Activated T-cell treated with anti-CD3 and anti-CD28 coated beads for 24 hours (primary cell): Measurements from ENCODE around the gene RNF130.
A peak's percentile ranks its signal among the peaks of the same experiment; 100 is the strongest.

Experiments
- DNase-seq: peaks from one replicate; pipeline ENCODE4 v3.0.0-alpha.2; 2020; ENCODE audit warnings: low read depth

RNF130 gene

DNA sequence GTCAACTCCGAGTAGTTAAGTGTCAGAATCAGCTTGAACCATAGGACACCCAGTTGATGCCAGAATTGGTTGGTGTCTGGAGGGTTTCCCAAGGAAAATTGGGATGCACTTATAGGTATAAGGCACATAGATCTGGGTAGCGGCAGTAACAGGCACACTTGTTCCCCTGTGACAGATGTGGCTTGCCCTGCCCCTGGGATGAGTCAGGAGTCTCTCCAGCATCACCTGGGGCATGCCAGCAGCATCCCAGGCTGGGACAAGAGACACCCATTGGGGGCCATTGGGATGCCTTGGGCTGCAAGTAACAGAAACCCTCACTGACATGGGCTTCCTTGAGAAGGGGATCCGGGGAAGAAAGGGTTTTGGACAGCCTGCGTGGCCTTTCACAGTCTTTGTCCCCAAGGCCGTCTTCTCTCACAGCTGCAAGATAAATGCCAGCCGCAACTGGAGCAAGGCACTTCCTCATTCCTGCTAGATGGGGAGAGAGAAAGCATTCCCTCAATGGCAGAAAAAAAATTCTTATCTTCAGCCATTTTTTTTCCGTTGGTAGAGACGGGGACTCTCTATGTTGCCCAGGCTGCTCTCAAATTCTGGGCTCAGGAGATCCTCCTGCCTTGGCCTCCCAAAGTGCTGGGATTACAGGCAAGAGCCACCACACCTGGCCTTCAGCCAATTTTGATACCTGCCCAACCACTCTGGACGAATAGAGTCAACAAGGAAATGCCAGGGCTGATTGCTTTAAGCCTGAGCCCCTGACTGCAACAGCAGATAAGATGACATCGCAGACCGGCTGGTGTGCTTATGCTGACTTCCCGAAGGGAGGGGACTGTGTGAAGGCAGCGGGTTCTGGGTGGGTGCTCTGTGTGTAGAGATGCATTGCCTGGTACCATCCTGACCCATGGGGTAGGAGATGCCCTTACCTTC, 13.3 kb upstream of the RNF130 start:
- DNase-seq, result no peak

DNA sequence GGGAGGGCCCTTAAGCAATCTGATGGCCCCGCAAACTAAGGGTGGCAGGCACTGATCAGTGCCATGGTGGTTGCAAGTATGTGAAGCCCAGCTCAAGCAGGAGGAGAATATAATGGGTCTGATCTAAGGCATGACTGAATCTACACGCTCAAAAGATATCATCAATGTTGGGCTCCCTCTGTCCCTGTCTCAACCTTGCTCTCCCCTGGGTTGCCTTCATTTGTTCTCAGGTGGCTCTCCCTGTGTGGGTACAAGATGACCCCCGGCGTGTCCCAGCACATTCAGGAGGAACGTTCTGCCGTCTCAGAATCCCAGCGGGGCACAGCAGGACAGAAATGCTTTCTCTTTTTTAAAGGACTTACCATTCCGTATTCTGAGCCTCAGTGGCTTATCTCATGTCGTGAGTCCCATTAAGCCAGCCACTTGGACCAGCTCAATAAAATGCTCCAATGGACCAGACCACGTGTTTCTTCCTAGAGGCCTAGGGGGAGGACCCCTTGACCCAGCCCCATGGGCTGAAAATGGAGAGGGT, 12.0 kb upstream of the RNF130 start:
- no peak for DNase-seq

DNA sequence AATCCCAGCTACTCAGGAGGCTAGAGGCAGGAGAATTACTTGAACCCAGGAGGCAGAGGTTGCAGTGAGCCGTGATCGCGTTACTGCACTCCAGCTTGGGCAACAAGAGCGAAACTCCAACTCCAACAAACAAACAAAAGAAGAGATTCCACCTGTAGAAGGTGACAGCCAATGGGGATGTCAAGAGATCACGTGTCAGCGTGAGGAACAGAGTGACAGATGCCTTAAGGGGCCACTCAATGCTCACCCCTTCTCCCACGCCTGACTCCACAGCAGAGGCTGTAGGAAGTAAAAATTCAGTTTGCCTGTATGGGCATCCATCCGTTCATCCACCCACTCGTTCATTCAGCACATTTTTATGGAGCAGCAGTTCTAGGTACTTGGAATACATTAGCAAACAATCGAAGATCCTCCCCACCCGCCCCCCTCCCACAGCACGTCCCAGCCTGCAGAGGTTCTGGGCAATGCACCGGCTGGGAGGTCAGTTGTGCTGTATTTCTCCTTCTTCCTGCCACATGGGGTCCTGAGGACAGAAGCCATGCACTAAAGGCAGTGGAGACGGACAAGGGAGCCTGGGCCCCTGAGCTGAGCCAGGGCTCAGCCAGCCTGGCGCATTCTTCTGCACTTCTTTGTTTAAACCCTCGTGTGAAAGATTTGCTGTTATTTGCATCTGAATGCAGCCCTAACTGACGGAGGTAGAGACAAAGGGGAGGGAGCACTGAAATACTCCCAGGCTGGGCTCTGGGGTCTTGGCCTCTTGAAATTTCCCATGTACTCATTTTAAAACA, 11.3 kb upstream of the RNF130 start:
- no peak for DNase-seq

DNA sequence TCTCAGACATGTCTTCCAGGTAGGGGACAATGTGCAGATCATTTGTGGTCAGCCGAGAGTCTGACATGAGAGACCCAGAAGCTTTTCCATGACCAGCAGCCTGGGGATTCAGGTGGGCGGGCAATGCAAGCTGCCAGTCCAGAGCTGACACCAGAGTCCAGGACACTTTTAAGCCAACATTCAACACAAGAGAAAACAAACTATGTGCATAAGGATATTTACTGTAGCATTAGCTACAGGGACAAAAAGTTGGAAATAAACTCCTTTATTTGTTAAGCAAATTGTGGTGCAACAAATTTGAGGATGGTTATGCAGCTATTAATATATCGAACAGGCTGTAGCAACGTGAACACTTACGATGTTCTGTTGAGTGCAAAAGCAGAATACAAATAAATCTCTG, 9.9 kb upstream of the RNF130 start:
- no peak for DNase-seq

DNA sequence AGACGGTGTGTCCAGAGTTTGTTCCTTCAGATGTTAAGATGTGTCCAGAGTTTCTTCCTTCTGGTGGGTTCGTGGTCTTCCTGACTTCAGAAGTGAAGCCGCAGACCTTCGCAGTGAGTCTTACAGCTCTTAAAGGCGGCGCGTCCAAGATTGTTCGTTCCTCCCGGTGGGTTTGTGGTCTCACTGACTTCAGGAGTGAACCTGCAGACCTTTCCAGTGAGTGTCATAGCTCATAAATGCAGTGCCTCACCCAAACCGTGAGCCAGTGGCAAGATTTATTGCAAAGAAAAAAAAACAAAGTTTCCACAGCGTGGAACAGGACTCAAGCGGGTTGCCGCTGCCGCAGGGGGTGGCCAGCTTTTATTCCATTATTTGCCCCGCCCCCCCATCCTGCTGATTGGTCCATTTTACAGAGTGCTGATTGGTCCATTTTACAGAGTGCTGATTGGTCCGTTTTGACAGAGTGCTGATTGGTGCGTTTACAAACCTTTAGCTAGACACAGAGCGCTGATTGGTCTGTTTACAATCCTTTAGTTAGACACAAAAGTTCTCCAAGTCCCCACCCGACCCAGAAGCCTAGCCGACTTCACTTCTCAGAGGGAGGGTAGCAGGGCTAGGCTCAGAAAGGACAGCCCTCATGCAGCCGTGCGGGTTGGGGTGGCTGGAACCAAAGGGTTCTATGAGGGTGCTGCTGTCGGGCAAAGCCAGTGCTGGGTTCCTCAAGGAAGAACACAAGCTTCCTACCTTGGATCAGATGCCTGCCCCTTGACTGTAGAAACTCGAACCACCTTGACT, 9.1 kb upstream of the RNF130 start:
- DNase-seq, result peak; percentile 41

DNA sequence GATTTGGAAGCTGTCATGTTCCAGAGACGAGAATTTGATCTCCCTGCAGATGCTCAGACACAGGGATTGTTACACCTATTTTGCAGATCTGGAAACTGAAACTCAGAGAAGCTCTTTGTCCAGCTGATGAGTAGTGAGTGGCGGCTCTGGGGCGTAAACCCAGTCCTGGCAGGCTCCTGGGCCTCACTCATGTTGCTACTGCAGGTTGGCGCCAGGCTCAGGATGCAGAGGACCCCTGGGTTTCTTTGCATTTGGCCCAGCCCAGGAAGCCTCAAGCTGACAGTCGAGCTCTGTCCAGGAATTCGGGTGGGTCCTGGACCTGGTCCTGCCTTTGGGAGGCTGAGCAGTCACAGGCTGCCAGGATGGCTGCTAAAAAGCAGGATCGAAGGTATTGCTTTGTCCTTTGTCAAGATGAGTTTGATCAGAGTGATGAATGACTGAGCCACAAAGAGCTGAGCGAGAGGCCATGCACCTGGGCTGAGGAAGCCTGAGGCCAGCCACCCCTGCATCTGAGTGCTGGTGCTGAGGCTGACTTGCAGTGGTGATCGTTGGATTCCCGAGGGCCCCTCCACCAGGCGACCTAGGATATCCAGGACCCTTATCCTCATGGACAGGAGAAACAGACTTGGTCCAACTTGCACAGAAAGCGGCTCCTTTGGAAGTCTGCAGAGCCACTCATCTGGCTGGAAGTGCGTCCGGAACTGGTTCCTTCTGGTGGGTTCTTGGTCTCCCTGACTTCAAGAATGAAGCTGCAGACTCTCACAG, 8.3 kb upstream of the RNF130 start:
- DNase-seq, result no peak

DNA sequence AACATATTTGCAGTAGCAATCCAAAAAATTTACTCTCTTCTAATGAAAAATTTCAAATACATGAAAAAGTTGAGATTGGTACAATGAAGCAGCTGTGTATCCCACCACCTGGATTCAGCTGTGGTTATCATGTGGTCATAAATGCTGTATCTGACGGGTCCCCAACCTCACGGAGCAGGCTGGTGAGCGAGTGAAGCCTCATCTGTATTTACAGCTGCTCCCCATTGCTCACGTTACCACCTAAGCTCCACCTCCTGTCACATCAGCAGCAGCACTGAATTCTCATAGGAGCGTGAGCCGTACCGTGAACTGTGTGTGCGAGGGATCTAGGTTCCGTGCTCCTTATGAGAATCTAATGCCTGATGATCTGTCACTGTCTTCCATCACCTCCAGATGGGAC, 6.8 kb upstream of the RNF130 start:
- no peak for DNase-seq

DNA sequence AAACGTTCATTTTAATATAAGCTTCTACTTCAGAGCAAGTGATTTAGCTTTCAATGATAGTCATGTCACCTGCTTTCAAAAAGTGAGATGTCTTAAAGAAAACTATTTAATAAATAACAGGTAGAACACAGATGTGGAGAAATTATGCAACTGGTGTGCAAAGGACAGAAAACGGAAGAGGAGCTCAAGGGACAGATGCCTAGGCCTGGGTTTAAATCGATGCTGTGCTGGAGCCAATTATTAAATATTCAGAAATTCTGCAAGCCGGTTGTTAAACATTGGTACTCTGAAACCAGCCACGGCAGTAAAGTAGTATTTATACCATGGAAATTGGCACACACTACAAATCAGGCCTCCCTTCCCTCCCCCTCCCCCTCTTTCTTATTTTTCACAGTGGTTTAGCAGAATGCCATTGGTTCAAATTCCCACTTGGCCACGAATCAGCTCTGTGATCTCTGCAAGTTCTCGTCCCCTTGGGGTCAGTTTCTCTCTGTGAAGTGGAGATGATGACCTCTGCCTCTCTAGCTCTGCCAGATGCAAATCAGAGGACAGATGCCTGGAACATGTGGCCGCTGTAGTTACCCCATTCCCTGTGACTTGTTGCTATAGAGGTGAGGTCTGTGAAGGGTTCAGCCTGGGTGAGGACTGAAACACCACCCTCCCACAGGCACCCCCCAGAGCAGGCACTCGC, 6.2 kb upstream of the RNF130 start:
- DNase-seq, result no peak

DNA sequence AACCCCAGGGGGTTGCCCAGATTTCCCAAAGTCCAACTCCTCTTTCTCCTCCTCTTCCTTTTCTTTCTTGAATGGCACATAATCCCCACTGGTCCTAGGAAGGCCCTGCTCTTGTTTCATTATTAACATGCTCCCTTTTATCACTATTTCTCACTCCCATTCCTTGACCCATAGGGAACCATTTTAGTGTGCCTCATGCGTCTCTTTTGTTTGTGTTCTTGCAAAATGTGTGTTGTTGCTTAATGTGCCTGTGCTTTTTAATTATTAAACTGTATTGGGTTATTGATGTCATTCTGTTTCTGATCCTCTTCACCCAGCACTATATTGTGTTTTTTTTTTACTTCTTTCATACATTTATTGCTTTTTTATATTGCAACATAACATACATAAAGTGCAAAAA, 4.1 kb upstream of the RNF130 start:
- DNase-seq, result no peak

DNA sequence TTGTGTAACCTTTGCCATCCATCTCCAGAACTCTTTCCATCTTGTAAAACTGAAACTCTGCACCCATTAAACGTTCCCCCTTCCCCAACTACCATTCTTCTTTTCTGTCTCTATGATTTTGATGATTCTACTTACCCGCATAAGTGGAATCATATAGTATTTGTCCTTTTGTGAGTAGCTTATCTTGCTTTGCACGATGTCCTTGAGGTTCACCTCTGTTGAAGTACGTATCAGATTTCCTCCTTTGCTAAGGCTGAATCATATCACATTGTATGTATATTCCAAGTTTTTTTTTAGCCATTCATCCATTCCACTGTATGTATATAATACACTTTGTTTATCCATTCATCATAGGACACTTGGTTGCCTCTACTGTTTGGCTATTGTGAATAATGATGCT, 2.9 kb upstream of the RNF130 start:
- no peak for DNase-seq

DNA sequence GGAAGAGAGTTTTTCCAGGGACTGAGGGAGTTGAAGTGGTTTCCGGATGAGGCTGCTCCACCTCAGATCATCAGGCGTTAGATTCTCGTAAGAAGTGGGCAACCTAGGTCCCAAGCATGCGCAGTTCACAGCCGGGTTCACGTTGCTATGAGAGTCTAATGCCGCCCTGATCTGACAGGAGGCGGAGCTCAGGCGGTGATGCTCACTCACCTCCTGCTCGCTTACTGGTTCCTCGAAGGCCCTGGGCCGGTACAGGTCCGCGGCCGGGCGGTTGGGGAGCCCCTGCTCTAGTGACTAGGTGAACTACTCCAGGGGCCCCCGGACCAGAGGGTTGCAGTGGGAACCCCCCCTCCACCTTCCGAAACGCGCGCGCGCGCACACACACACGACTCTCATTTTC, 997 bp upstream of the RNF130 start:
- no peak for DNase-seq

DNA sequence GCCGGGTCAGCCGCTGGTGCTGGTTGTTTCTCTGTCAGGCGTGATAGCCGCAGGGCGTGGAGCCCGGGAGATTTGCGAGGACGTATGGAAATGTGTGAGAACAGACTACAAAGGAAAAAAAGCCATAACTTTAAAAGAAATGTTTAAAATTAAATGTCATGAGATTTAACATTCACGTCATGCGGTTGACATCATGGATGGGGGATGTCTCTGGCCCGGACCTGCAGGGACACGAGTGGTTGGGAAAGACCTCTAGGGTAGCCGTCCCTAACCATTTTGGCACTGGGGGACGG, 643 bp upstream of the RNF130 start:
- DNase-seq, result no peak

DNA sequence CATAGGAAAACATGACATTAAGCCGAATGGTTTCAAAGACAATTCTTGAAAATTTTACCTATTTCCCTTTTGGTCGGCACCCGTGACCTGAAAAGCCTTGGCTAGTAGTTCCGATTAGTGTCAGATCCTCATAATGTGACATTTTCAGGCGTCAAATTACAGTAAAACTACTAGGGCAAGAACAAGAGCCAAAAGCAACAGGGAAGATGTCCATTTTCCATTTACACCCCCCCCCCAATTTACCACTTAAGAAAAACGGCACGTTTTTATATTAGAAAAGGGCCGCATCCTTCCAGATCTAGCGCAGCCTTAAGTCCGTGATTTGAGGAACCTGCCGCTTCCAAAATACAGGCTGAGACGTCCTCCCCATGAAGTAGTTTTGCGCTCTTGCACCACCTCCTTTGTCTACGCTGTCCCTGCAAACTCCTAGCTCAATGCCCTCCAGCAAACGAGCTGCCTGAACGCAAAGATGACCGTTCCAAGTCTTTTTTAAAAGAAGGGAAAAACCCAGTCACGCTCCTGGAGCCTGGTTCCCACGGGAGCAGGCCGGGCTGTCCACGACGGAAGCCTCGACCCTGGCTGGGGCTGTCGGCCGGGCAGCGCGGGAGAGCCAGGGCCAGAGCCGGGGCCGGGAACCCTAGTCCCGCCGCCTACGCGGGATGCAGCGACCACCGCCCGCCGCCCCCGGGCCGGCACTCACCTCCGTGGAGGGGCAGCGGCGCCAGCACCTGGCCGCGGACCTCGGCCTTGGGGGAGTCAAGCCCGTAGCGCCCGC, 616 bp downstream of the RNF130 start:
- no peak for DNase-seq

DNA sequence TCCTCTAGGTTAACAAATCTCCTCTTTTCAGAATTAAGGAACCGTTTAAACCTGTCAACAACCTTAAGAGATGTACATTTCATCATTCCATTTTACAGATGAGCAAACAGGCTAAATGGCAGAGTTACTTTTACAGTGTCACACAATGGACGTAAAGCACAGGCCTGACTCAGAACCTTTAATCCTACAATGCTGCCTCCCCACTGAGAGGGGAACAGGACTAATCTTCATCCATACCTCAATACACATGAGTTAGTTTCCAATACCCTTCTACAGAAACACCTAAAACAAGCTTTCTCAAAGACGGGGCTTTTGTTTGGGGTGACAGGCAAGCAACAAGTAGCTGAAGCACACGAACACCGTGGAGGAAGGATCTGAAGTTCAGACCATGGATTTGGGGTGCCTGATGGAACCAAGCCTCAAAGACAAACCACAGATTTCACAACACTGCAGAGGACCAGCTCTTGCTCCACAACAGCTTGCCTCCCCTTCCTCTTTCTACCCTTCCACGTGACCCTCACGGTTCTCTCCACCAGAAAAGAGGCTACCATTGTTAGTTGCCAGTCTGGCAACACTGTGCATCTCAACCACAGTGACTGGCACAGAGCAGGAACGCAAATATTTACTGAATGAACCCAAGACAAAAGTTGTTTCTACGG, 1.8 kb downstream of the RNF130 start:
- DNase-seq, result no peak

DNA sequence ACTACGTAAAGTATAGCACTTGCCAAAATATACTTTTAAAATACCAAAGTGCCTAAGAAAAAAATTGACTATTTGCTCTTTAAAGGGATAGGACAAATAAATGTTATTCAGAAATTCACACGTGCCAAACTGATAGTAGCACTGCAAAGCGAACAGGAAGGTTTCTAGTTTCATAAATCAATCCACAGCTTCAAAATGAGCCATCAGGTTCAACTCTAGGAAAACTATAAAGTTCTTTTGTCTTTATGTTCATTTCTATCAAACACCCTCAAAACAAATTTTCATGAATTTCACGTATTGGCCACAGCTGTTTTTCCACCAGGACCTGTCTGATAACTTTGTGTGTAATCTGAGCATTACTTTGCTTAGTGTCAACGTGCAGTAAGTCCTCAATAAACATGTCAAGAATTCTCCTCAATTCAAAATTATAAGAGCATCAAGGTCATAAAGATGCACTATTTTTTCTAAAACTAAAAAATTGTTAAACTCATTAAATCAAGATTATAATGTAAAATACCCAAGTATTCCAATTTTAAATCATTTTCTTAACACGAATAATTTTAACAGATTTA, 3.0 kb downstream of the RNF130 start:
- no peak for DNase-seq

DNA sequence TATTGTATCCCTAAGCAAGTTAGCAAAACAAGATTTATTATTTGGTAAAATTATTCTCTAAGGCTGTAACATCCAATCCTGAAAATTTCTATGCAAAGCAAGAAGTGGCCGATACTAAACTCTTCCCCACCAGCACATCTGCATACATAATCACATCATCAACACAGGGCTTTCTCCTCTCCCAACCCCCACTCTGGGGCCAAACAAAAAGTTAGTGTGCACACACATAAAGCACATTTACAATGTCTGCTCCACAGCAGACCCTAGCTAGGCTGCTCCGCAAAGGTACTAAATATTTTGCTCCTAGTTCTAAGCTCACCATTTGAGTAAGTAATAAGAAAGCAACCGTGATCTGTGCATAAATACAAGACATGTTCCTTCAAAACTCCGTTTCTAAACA, 3.6 kb downstream of the RNF130 start:
- DNase-seq, result no peak

DNA sequence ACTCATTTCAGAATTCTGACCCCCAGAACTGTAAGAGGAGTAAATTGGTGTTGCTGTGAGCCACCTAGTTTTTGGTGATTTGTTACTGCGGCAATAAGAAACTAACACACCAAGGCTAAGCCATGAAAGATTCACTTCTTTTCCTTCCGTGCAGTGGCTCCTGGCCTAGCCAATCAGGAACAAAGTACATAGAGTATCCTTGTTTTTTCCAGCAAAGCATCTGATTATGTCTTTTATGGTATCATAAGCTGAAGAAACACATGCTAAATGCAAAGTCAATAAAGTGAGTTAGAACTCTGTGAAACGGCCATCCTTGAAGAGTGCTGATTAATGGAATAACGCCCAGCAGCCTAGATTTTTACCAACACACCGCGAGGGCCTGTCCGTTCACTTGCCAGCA, 11.4 kb downstream of the RNF130 start:
- DNase-seq, result no peak

DNA sequence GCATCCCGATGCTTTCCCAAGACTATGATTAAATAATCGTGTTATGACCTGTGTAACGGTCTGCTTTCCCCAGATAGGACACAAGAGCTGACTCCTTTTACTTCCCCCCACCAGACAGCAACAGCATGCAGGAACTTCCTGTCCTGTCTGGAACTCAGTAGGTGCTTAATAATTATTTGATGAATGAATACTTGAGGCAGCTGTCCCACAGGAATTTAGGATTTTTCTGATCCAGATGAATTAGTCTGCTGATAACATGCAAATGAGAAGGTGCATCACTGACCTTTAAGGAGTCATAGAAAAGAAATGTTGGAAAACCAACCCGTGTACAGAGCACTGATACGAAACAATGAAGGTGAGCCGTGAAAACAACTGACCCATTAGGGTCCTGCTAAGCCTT, 12.2 kb downstream of the RNF130 start:
- no peak for DNase-seq

DNA sequence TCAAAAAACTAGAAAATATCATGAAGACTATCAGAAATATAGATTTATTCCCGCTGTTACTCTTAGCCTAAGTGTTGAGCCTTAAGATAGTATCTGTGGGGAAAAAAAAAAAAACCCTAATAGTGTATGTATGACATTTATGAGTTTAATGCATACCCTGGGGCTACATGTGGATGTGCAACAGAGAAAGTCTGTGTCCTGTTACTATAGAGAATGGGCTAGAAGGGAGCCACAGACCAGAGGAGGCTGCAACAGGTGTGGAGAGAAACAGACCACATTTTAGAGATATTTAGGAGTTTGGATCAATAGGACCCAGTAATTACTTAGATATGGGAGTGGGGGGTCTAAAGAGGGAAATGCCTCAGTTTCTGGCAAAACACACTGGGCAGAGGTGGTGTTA, 15.4 kb downstream of the RNF130 start:
- DNase-seq, result no peak
